ENCODE results near the gene KCNJ8.
"Not testable (repeated sequence)": the region's sequence is repeated elsewhere in the genome, so short reads cannot be mapped to it uniquely, and the experiment has no call there.

KCNJ8 gene

GRCh38 chr12:21774358-21775132, at the start of gene KCNJ8:
TSS of gene KCNJ8 (minus strand) at chr12:21774706. CDS start at chr12:21773616, 1,090 bp downstream.
- DNase-seq: no peak

- DNase-seq: no peak
These were observed 49.1 kb upstream of the KCNJ8 start for GRCh38 chr12:21823581-21823980.

- DNase-seq: no peak
These were observed 45.2 kb upstream of the KCNJ8 start for GRCh38 chr12:21819678-21820077.

GRCh38 chr12:21819236-21819635, 44.7 kb upstream of the KCNJ8 start:
- no peak for DNase-seq

- no peak for DNase-seq
These were observed 44.1 kb upstream of the KCNJ8 start for GRCh38 chr12:21818627-21819026.

DNA sequence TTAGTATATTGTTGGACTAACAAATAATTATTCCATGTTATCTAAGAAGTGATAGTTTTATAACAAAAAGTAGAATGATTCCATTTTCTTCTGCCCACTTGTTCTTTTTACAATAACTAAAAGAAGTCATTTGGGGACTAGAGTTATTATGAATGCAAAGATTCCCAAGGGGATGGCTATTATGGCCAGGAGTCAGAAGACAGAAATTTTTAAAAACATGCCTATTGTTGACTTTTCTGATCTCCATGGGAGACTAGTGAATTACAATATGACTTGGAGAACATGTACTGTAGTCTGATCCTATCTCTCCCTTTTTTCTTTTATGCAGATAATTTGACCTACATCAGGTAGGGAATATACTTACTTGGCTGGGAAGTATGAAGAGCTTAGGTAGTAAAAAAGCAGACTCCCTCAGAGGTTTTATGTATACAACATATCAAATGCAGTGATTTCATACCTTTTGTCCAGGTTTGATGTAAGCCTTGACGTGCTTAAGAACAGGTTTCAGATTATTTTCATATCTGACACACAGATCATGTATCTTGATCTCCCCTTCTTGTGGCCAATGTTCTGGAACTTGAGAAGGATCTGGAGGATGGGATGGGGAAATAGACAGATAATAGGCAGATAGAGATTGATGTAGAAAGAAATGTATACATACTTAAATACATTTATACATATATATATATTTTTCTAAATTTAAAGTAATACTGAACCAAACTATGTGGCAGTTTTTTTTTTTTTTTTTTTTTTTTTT, 41.0 kb upstream of the KCNJ8 start:
- no peak for DNase-seq

- DNase-seq: no peak
These were observed 40.3 kb upstream of the KCNJ8 start for GRCh38 chr12:21814814-21815213.

- DNase-seq: no peak
These were observed 39.8 kb upstream of the KCNJ8 start for GRCh38 chr12:21814327-21814726.

DNA sequence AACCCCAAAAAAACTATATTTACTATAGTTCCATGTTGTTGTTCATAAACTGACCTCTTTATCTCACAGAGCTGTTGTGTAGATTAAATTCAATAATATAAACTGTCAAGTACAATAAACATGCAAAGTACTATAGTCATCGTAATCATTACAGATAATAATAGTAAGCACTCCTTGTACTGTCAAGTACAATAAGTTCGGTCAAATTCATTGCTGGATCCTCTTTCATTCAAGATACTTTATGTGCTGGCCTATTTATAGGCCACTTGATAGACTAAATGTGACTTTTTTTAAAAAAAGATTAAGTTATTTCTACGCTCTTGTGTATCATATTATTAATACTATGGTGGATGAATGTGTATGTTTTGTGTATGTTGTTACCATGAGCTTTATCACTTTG, 39.2 kb upstream of the KCNJ8 start:
- no peak for DNase-seq

DNA sequence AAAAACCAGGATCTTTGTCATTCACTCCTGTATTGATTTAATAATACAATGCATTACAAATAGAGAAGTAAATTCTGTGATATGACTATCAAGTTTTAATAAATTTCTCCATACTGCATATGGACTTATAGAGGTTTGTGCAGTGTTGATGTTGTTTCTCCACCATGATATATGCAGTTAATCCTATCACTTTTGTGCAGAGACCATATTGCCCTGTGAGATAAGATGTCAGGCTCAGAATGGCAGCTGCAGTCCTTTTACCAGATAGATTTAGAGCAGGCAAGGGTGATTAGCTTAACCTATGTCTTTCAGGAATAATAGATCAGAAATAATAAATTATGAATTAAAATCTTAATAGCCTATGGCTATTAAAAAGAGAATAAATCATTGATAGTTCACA, 38.6 kb upstream of the KCNJ8 start:
- DNase-seq: no peak

DNA sequence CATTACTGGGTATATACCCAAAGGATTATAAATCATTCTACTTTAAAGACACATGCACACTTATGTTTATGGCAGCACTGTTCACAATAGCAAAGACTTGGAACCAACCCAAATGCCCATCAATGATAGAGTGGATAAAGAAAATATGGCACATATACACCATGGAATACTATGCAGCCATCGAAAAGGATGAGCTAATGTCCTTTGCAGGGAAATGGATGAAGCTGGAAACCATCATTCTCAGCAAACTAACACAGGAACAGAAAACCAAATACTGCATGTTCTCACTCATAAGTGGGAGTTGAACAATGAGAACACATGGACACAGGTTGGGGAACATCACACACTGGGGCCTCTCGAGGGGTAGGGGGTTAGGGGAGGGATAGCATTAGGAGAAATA, 37.8 kb upstream of the KCNJ8 start:
- not testable (repeated sequence) for DNase-seq

- no peak for DNase-seq
These were observed 34.6 kb upstream of the KCNJ8 start for GRCh38 chr12:21809100-21809499.

- no peak for DNase-seq
These were observed 31.7 kb upstream of the KCNJ8 start for GRCh38 chr12:21806255-21806654.

- no peak for DNase-seq
These were observed 27.2 kb upstream of the KCNJ8 start for GRCh38 chr12:21801522-21802288.

DNA sequence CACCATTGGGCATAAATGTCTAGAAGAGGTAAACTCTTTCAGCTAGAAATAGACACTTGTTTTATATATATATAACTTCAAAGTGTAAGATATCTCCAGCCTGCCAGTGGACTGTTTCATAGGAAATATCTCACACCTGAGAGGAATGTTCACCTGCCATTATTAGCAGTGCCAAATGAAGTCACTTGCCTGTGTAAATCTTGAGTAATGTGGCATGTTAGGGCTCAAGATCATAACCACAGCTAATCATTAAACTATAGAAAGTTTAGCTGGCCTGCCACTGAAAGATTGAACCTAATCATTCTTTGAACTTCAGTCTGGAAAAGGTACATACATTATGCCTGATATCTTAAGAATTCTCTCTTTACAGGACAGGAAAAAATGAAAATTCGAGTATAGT, 25.5 kb upstream of the KCNJ8 start:
- DNase-seq: no peak

GRCh38 chr12:21797539-21797938, 23.0 kb upstream of the KCNJ8 start:
- DNase-seq: no peak

DNA sequence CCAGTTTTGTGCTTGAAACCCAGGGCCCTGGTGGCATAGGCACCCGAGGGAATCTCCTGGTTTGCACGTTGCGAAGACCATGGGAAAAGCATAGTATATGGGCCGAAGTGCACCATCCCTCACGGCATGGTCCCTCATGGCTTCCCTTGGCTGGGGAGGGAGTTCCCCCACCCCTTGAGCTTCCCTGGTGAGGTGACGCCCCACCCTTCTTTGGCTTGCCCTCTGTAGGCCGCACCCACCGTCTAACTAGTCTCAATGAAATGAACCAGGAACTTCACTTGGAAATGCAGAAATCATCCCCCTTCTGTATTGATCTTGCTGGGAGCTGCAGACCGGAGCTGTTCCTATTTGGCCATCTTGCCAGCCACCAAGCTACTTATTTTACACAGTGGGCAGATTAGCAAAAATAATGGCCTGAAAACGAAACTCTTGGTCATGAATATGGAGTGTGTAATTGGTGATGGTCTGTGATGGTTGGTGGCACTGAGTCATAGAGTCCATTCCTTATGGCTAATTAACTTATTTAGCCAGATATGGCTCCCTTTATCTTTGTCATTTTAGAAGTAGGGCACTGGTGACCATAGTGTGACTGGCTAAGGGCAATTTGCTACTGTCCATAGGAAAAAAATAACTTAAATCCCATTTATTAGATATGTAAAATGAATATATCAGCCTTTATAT, 21.3 kb upstream of the KCNJ8 start:
- DNase-seq: no peak

GRCh38 chr12:21794807-21795595, 20.5 kb upstream of the KCNJ8 start:
- DNase-seq: not testable (repeated sequence)

- DNase-seq: not testable (repeated sequence)
These were observed 15.2 kb upstream of the KCNJ8 start for GRCh38 chr12:21789687-21790086.

DNA sequence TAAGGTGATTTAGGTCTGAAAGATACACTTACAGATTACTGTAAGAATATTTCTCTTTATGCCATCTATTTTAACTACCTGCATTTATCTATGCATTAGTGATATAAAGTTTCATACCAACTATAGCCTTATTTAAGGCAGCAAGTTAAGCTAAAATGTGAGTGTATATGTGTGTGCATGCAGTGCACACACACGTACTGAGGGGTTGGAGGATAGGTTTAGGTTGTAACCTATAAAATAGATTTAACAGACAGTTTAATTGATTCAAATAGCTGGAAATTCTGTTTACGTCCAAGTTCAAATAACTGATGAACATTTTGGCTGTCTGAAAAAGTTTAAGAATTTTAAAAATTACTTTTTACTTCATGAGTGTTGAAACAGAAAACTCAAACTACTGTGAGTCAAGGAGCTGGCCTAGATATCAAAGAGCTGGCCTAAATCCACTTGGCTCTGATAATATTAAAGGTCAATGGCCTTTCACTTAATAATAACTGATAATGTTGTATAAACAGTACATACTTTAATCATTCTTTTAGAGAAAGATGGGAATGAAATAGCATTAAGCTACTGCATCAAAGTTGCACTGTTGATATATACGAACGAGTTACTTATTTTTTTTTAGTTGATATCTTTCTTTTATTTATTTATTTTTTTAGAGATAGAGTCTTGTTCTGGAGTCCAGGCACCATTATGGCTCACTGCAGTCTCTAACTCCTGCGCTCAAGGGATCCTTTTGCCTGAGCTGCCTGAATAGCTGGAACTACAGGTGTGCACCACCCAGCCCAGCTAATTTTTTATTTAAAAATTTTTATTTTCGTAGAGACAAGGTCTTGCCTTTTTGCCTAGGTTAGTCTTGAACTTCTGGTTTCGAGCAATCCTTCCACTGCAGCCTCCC, 13.8 kb upstream of the KCNJ8 start:
- DNase-seq: no peak

DNA sequence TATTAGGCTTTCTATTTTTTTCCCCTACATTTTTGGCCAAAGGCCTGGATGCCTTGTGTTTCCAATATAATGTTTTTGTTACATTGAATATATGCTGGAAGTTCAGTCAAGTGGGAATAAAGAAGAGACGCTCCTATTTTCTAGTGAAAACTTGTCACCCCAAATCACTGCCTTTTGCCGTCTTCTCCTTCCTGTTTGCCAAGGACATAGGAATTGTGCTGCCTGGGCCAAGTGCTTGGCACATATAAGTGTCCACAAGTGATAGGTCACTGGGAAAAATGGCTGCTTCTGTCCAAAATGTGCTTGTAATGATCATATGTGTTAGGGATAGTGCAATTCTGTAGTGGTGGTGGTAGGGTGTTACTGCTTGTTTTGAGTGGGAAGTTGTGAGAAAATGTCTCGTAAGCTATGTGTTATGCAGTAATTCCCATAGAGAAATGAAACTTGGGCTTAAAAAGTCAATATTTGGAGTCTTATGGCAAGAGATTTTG, 11.6 kb upstream of the KCNJ8 start:
- DNase-seq: no peak

Measured in activated gamma-delta T cell treated with Interleukin-2 at 50 U/mL for 16 hours (primary cell).